Parathyroid adenoma (tissue), 2 donors: ENCODE data around the gene HOATZ.

Experiments
- H2AFZ ChIP-seq: fragments of 300-600 bp; sonication (generic); one replicate; pipeline ENCODE4 v1.7.0; 2017; ENCODE audit warnings: antibody characterized with exemption, mild to moderate bottlenecking
- H3K27ac ChIP-seq: fragments of 300-600 bp; sonication (generic); one replicate; pipeline ENCODE4 v1.7.0; 2017
- H3K27me3 ChIP-seq: fragments of 300-600 bp; sonication (generic); one replicate; pipeline ENCODE4 v1.7.0; 2017; ENCODE audit warnings: low read length; ENCODE audit not compliant: control insufficient read depth, insufficient read depth
- H3K36me3 ChIP-seq: fragments of 300-600 bp; sonication (generic); one replicate; pipeline ENCODE4 v1.7.0; 2017; ENCODE audit warnings: low read length; ENCODE audit not compliant: control insufficient read depth, insufficient read depth
- H3K4me1 ChIP-seq: fragments of 300-600 bp; sonication (generic); one replicate; pipeline ENCODE4 v1.7.0; 2017; ENCODE audit warnings: control low read depth
- H3K4me2 ChIP-seq: fragments of 300-600 bp; sonication (generic); one replicate; pipeline ENCODE4 v1.7.0; 2017; ENCODE audit warnings: low read length
- H3K4me3 ChIP-seq: fragments of 300-600 bp; sonication (generic); one replicate; pipeline ENCODE4 v1.7.0; 2017; ENCODE audit warnings: low read depth, low read length
- H3K79me2 ChIP-seq: fragments of 300-600 bp; sonication (generic); one replicate; pipeline ENCODE4 v1.7.0; 2017; ENCODE audit warnings: control low read depth
- H3K9ac ChIP-seq: fragments of 300-600 bp; sonication (generic); one replicate; pipeline ENCODE4 v1.7.0; 2017; ENCODE audit warnings: mild to moderate bottlenecking
- H3K9me3 ChIP-seq: fragments of 300-600 bp; sonication (generic); one replicate; pipeline ENCODE4 v1.7.0; 2017; ENCODE audit warnings: low read length; ENCODE audit not compliant: control insufficient read depth
- TF ChIP-seq, protein P1 (sequence below): fragments of 300-600 bp; sonication (generic); IDR thresholded peaks from one replicate; pipeline ENCODE4 v1.7.0; 2017; ENCODE audit warnings: antibody characterized with exemption, mild to moderate bottlenecking
- donor health status: primary hyperparathyroidism.

Gene HOATZ

DNA sequence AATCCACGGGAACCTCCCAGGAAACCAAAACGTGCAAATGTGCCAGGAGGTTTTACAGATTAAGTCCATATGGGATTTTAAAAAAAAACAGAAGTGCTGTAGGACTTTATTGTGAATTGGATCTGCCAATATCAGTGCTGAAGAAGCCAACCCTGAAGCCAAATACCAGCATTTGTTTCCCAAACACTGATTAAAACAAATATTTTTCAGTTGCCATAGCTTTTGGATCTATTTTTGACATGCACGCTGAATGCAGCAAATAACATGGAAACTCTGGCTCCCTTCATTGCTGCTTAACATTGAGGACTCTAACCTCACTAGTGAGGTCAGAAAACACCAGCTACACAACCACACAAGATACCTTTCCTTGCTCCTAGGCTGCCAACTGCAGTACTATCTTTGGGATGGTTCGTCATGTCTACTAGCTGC, 59.3 kb downstream of the HOATZ start:
- no peaks in the 10 kb centered on the region for H3K4me1 ChIP-seq
- no peaks in the 10 kb centered on the region for H3K79me2 ChIP-seq
- H3K9me3 ChIP-seq = no peaks in the 10 kb centered on the region
- H3K36me3 ChIP-seq = no peaks in the 10 kb centered on the region
- H2AFZ ChIP-seq = no peak overlapping the region
- TF ChIP-seq, protein P1, sequence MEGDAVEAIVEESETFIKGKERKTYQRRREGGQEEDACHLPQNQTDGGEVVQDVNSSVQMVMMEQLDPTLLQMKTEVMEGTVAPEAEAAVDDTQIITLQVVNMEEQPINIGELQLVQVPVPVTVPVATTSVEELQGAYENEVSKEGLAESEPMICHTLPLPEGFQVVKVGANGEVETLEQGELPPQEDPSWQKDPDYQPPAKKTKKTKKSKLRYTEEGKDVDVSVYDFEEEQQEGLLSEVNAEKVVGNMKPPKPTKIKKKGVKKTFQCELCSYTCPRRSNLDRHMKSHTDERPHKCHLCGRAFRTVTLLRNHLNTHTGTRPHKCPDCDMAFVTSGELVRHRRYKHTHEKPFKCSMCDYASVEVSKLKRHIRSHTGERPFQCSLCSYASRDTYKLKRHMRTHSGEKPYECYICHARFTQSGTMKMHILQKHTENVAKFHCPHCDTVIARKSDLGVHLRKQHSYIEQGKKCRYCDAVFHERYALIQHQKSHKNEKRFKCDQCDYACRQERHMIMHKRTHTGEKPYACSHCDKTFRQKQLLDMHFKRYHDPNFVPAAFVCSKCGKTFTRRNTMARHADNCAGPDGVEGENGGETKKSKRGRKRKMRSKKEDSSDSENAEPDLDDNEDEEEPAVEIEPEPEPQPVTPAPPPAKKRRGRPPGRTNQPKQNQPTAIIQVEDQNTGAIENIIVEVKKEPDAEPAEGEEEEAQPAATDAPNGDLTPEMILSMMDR = no peak
- no peaks in the 10 kb centered on the region for H3K27me3 ChIP-seq
- no peak overlapping the region for H3K4me2 ChIP-seq
- no peak overlapping the region for H3K4me3 ChIP-seq
- no peak overlapping the region for H3K9ac ChIP-seq
- no peak overlapping the region for H3K27ac ChIP-seq

DNA sequence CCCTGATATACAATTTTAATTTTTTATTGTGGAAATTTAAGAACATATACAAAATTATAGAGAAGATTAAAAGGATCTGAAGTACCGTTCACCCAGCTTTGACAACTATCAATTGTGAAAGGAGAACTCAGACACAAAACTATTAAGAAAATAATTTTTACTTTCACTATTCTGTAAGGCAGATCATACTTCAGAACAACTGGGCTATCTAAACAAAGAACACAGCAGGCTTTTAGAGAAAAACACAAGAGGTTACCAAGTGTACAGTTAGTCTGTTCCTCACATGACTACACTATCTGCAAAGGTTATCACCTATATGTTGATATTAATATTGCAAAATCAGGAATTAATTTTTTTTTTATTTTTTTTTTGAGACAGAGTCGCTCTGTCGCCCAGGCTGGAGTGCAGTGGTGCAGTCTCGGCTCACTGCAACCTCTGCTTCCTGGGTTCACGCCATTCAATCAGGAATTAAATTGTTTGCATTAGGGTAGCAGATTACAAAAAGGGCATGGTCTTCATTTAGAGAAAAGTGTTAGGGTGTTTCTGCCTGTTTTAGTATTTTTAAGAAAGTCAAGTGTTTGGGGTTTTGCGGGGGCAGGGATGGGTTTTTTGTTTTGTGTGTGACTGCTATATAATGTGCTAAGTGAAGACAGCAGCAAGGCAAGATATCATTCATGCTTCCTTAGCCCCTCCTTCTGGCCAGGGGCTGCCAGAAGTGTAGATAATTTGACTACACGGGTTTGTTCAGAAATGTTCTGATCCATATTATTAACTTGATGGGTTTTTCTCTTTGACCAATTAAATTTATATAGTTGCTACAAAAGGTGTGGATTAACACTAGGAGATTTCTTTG, 60.0 kb downstream of the HOATZ start:
- Histone ChIP-seq H3K27me3 (no peaks in the 10 kb centered on the region), H3K4me1 (no peaks in the 10 kb centered on the region), H3K9me3 (no peaks in the 10 kb centered on the region), H3K9ac (no peak overlapping the region), H3K4me3 (no peak overlapping the region), H3K4me2 (no peak overlapping the region), H3K27ac (no peak overlapping the region), H3K79me2 (no peaks in the 10 kb centered on the region), H3K36me3 (no peaks in the 10 kb centered on the region), H2AFZ (no peak overlapping the region)
- TF ChIP-seq, protein P1 = no peak

DNA sequence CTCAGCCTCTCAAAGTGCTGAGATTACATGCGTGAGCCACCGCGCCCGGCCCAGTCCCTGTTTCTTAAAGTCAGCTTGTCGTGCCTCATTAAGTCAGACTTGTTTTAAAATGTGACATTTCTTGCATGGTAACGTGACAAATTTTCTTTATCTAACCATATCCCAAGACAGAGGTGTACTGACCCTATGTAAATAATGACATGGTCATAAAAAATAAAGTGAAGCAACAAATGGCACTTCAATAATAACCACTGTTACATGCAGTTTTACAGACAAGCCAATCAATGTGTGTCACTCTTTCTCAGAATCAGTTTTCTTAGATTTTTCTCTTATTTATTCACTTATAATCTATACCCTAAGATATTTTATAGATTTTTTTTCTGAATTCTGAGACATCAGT, 61.2 kb downstream of the HOATZ start:
- H3K9me3 ChIP-seq = no peaks in the 10 kb centered on the region
- no peak overlapping the region for H3K27ac ChIP-seq
- no peak overlapping the region for H3K4me2 ChIP-seq
- no peaks in the 10 kb centered on the region for H3K4me1 ChIP-seq
- no peaks in the 10 kb centered on the region for H3K27me3 ChIP-seq
- no peaks in the 10 kb centered on the region for H3K36me3 ChIP-seq
- H3K4me3 ChIP-seq = no peak overlapping the region
- TF ChIP-seq, protein P1 = no peak
- H3K9ac ChIP-seq = no peak overlapping the region
- H2AFZ ChIP-seq = no peak overlapping the region
- no peaks in the 10 kb centered on the region for H3K79me2 ChIP-seq

DNA sequence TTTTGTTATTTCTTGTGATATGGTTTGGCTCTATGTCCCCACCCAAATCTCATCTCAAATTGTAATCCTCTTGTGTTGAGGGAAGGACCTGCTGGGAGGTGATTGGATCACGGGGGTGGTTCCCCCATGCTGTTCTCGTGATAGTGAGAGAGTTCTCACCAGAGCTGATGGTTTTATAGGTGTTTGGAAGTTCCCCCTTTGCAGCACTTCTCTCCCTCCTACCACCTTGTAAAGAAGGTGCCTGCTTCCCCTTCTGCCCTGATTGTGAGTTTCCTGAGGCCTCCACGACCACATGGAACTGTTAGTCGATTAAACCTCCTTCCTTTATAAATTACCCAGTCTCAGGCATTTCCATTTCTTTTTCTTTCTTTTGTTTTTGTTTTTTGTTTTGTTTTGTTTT, 63.2 kb downstream of the HOATZ start:
- Histone ChIP-seq H3K79me2 (no peaks in the 10 kb centered on the region), H3K27ac (no peak overlapping the region), H3K9ac (no peak overlapping the region), H3K4me3 (no peak overlapping the region), H2AFZ (no peak overlapping the region), H3K9me3 (no peaks in the 10 kb centered on the region), H3K4me2 (no peak overlapping the region), H3K4me1 (no peaks in the 10 kb centered on the region), H3K36me3 (no peaks in the 10 kb centered on the region), H3K27me3 (no peaks in the 10 kb centered on the region)
- TF ChIP-seq, protein P1 = no peak

DNA sequence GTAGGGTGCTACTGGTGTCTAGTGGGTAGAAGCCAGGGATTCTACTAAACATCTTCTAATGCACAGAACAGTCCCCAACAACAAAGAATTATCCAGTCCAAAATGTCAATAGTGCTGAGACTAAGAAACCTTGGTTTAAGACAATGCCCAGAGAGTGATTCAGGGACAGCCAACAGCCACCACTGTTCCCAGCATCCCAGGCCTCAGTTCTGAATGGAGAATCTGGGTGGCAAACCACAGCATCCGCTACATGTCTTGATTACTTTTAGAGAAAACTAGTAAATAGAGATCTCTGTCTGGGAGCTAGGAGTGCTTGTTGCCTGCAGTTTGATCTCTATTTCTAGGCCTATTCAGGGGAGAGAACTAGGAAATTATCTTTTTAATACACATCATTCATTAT, 66.8 kb downstream of the HOATZ start:
- H3K36me3 ChIP-seq = no peaks in the 10 kb centered on the region
- no peaks in the 10 kb centered on the region for H3K4me1 ChIP-seq

More for the DNA sequence above, 66.8 kb downstream of the HOATZ start:
- Histone ChIP-seq H3K27me3 (no peaks in the 10 kb centered on the region), H2AFZ (no peak overlapping the region), H3K4me2 (no peak overlapping the region), H3K4me3 (no peak overlapping the region), H3K27ac (no peak overlapping the region), H3K9me3 (no peaks in the 10 kb centered on the region), H3K79me2 (no peaks in the 10 kb centered on the region), H3K9ac (no peak overlapping the region)
- TF ChIP-seq, protein P1 = no peak
